SHP77 (cell line): ENCODE measurements around the gene MRPL20.

Experiments used
- DNase-seq, 2 experiments: peaks; one replicate each; lab custom pipeline; 2025; lab: John Stamatoyannopoulos, UW

Gene MRPL20

DNA sequence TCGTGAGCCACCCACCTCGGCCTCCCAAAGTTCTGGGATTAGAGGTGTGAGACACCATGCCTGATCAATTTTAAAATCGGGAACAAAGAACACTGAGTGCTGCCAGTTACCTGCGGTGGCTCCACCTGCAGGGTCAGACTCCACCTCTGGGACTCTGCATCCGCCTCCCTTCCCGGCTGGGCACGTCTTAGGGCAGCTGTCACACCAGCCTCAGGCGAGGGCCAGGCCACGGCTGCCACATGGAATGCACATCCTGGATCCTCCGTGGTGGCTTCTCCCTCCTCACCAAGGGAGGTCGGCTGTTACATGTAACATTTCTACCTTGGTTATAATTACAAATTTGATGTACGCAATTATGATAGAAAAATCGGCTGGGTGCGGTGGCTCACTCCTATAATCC, 42.8 kb downstream of the MRPL20 start:
- no peak for DNase-seq

DNA sequence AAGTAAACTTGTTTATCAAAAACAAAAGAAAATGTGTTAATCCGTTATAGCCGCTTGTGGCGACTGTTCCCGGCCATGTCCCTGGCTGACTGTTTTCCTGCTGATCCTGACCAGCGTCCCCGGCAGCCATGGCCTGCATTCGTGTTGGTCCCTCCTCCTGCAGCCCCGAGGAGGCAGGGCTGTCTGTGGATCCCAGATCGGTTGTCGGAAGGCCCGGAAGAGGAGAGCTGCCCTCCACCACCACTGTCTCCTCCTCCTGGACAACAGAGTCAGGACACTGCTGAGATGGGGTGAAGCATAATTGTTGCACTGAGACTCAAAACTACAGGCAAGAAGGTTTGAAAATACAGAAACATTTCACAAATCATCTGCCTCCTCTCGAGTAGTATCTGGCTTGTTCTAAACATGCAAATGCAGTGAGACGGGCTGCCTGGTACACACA, 45.1 kb downstream of the MRPL20 start:
- DNase-seq, result no peak

DNA sequence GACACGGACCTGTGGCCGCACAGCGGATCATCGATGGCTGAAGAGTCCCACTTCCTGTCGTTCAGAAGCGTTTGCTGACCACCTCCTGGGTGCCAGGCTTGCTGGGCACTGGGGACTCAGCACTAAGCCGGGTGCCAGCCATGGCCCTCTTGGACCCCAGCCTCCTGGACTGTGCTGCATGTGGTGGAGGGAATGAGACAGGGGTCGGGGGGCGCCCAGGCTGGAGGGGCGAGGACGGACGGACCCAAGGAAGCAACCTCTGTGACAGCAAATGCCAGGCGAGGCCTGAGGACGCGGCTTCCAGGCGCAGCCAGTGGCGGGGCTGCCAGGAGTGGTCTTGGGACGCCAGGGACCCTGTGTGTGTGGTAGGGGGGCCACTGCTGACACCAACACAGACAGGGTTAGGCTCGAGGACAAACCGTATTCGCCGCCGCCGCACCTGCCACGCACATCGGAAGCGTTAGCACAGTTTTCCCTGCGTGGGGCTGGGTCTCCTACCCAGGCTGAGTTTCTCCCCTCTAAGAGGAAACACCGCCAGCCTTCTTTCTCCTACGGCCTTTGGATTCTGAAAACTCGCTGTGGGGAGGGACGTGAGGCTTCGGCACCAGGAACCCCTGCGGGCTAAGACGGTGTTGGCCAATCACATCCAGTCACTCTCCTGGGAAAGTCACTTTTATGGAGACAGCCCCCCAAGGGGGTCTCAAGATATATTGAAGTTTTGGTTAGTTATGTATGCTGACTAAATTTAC, 45.7 kb downstream of the MRPL20 start:
- no peak for DNase-seq

DNA sequence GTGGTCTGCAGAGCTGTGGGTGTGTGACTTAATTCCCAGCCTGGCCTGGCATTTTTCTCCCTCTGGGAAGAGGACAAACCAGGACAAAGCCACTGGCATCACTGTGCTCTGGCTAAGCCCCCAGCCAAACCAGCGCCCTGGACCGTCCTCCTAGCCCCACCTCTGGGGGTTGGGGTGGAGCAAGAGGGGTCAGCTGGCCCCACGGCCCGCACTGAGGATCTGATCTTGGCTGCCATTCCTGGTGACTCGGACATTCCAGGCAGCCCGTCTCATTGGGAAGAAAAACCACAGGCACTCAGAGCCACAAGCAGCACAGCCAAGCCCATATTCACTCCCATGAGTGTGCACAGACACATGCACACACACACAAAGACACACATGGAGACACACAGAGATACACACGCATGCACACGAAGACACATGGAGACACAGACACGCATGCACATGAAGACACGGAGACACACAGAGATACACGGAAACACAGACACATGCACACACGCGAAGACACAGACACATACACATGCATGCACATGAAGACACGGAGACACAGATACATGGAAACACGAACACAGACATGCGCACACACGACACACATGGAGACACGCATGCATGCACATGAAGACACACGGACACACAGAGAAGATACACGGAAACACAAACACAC, 46.5 kb downstream of the MRPL20 start:
- DNase-seq, result no peak

GRCh38 chr1:1359664-1360468, 47.2 kb downstream of the MRPL20 start:
- no peak for DNase-seq

- DNase-seq, result no peak
These were observed 47.8 kb downstream of the MRPL20 start for GRCh38 chr1:1359308-1359663.

GRCh38 chr1:1358433-1359271, 48.4 kb downstream of the MRPL20 start, which contains the start of gene MXRA8:
Gene MXRA8, minus strand, starts transcription at chr1:1358555. Its CDS starts 51 bp downstream, at chr1:1358504.
- DNase-seq, result no peak

- no peak for DNase-seq
These were observed 49.1 kb downstream of the MRPL20 start for GRCh38 chr1:1357871-1358432.

DNA sequence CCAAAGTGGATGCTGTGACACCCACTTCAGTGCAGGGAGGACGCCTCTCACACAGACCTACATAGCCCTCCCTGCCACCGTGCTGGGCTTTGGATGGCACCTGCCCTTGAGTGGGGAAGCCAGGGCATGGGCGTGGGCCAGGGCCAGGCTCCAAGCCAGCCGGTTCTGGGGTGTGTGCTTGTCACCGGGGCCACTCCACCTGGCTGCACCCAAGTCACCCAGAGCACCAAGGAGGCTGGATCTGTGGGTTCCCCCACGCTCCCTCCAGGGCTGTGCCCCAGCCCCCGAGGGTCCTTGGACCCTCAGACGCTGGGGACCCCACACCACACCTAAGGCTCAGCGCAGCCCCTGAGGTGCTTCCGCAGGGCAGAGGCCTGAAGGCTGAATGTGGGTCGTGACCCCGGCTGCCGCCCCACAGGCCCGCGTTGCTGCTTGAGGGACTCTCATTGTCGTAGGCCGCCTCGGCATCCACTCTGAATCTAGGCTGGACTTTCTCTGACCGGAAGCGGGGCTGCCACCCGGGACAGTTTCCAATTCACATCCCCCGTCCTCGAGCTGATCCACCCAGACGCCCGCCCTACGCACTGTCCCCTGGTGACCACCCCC, 50.2 kb downstream of the MRPL20 start:
- DNase-seq, result no peak

DNA sequence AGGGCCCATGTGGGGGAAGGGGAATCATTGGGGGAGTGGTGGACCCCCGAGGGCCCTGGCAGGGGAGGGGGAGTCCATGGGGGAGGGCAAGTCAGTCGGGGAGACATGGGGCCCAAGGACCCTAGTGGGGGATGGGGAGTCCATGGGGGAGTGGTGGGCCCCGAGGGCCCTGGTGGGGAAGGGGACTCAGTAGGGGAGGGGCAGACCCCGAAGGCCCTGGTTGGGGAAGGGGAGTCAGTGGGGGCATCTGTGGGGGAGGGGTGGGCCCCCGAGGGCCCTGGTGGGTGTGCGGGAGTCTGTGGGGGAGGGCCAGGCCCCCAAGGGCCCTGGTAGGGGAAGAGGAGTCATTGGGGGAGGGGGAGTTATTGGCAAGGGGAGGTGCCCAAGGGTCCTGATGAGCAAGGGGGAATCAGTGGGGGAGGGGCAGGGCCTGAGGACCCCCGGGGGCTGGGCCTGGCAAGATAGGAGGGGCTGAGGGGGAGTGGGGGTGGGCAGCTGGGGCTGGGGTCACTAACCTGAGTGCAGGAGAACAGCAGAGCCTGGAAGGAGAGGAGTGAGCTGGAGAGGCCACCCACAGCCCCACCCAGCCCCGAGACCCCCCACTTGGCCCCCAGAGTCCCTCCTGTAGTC, 50.8 kb downstream of the MRPL20 start:
- DNase-seq, result no peak

GRCh38 chr1:1355416-1355815, 51.7 kb downstream of the MRPL20 start:
- DNase-seq, result no peak

DNA sequence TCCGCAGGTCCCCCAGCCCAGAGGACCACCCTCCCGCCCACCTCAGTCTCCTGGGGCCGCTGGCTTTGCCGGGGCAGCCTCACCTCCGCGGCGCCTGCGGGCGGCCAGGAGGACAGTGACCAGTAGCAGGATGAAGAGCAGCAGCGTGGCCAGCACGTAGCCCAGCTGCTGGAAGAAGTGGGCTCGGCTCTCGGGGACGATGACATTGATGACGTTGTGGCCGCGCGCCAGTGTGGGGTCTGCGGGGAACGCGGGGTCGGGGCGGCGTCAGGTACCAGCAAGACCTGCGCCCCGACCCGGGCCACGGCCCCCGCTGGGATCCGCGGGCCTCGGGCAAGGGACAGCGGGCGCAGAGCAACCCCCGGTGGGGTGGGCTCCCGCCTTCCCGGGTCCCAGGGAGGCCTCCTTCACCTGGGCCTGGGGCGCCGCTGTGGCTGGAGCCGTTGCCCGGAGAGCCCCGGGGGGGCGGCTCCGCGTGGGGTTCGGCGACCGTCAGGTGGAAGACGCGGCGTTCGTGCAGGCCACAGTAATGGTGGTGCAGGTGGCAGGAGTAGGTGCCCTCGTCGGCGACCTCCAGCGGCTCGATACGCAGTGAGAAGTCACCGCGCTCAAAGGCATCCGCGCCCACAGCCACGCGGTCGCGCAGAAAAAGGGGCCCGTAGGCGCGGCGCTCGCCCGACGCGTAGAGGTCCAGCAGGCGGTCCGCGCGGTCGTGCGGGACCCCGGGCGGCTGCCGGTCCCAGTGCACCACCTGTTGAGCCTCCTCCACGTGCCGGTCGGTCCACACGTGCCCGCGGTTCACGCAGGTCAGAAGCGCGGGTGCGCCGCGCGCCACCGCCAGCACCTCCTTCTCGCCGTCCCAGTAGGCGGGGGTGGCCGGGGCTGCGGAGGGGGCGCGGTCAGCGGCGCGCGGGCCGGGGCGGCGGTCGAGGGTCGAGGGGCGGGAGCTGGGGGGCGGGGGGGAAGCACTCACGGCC, 52.5 kb downstream of the MRPL20 start:
- DNase-seq, result no peak

DNA sequence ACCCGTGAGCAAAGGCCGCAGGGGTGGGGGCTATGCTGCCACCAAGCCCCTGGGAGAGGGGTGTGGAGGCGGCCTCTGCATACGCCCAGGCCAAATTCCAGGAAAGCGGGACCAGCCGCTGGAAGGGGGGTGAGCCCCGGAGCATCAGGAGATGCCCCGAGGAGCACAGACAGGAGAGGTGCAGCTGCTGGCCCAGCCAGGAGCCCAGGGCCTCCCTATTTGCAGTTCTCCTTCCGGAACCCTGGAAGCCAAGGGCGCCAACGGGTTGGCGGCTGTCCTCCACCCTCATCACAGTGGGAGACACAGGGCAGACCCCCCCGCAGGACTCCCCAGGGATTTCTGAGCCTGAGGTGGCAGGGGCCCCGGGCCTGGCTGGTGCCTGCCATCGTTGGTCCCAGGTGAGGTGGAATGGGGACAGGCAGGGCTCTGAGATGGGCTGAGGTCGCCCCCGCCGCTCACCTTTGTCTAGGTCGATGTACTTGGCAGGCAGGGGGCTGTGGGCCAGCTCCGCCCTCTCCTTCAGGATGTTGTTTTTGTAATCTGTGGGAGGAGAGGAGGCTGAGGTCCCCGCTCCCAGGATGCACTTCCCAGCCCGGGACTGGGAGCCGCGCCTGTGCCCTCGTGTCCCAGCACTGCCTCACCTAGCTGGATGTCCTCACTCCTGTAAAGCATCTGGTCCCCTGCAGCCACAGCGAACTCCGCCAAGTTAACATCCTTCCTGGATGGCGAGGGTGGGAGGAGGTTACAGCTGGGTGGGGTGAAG, 53.5 kb downstream of the MRPL20 start:
- no peak for DNase-seq

DNA sequence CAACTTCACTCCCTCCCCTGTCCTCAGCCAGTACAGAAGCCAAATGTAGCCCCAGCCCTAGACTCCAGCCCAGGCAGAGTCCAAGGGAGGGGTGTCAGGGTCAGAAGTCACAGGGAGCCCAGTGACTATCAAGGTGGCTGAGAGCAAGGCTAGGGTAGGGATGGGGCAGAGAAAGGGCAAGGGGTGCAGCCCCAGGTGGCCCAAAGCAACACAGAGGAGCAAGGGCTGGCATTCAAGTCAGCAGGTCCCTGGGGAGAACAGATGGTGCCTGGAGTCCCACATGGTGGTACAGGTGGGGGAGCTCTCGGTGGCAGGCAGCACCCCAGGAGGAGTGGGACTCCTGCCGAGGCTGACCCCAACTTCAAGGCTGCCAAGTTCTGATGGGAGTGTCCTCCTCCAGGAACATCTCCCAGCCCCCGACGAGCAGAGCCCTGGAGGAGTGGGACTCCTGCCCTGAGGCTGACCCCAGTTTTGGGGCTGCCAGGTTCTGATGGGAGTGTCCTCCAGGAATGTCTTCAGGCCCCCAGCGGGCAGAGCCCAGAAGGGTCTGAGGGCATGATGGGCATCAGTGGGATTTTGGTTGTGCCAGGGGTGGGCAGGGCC, 54.2 kb downstream of the MRPL20 start:
- no peak for DNase-seq
